GM08714 (cell line): ENCODE measurements around the gene XPC.

Experiments used
- H3K4me3 ChIP-seq: fragments of 200-500 bp; sonication (Bioruptor generic); 2 replicates; pipeline ENCODE4 v1.5.1; 2014; ENCODE audit warnings: mild to moderate bottlenecking, low read length, inconsistent platforms
- ZNF274 ChIP-seq: IDR thresholded peaks from 2 replicates; pipeline ENCODE4 v1.6.1; 2012; ENCODE audit warnings: mild to moderate bottlenecking, low read depth, low read length

The XPC gene

GRCh38 chr3:14200276-14200675 is 21.9 kb upstream of the XPC start:
- H3K4me3 ChIP-seq = no peak overlapping the region
- TF ChIP-seq ZNF274 = no peak

GRCh38 chr3:14199641-14200040 is 21.2 kb upstream of the XPC start:
- no peak for TF ChIP-seq ZNF274
- no peak overlapping the region for H3K4me3 ChIP-seq

- no peak overlapping the region for H3K4me3 ChIP-seq
- no peak for TF ChIP-seq ZNF274
These were observed 16.5 kb upstream of the XPC start for GRCh38 chr3:14194865-14195264.

- no peak overlapping the region for H3K4me3 ChIP-seq
- TF ChIP-seq ZNF274 = no peak
These were observed 9.8 kb upstream of the XPC start for GRCh38 chr3:14188041-14188754.

GRCh38 chr3:14186854-14187458 is 8.6 kb upstream of the XPC start:
- no peak overlapping the region for H3K4me3 ChIP-seq
- no peak for TF ChIP-seq ZNF274

GRCh38 chr3:14183015-14183577 is 4.7 kb upstream of the XPC start:
- no peak overlapping the region for H3K4me3 ChIP-seq
- TF ChIP-seq ZNF274 = no peak

- no peak for TF ChIP-seq ZNF274
These were observed 2.9 kb upstream of the XPC start for GRCh38 chr3:14181253-14181652.

GRCh38 chr3:14179795-14180194 is 1.4 kb upstream of the XPC start:
- H3K4me3 ChIP-seq = peak overlapping the region; percentile 99; the same call in 1 of the 2 replicates
- no peak for TF ChIP-seq ZNF274

More at GRCh38 chr3:14181253-14181652, 2.9 kb upstream of the XPC start:
- H3K4me3 ChIP-seq = no peak overlapping the region

- H3K4me3 ChIP-seq = peak overlapping the region; percentile 99
- no peak for TF ChIP-seq ZNF274
These were observed 689 bp upstream of the XPC start for GRCh38 chr3:14179114-14179465.

GRCh38 chr3:14177580-14178246 is 688 bp downstream of the XPC start:
- TF ChIP-seq ZNF274 = no peak
- H3K4me3 ChIP-seq = peak overlapping the region; percentile 99

GRCh38 chr3:14175383-14176037 is 2.9 kb downstream of the XPC start:
- H3K4me3 ChIP-seq = peak overlapping the region; percentile 28; the same call in 1 of the 2 replicates
- no peak for TF ChIP-seq ZNF274

- TF ChIP-seq ZNF274 = no peak
These were observed 3.9 kb downstream of the XPC start for GRCh38 chr3:14174483-14174882.

GRCh38 chr3:14172496-14172895 is 5.9 kb downstream of the XPC start:
- no peak for TF ChIP-seq ZNF274
- no peak overlapping the region for H3K4me3 ChIP-seq

More at GRCh38 chr3:14174483-14174882, 3.9 kb downstream of the XPC start:
- no peak overlapping the region for H3K4me3 ChIP-seq

- H3K4me3 ChIP-seq = no peak overlapping the region
- TF ChIP-seq ZNF274 = no peak
These were observed 7.8 kb downstream of the XPC start for GRCh38 chr3:14170531-14171159.
